HG03039 (cell line): ENCODE data around the gene MAGI3.

Experiments used
- ATAC-seq: cut with Tn5 transposase; IDR thresholded peaks from one replicate; pipeline ENCODE4 v1.9.1; 2021; ENCODE audit warnings: mild to moderate bottlenecking, moderate library complexity; ENCODE audit not compliant: unreplicated experiment

The MAGI3 gene

GRCh38 chr1:113511269-113511668 lies 121.0 kb downstream of the MAGI3 start:
- no peak for ATAC-seq

- ATAC-seq = no peak
These were observed 125.2 kb downstream of the MAGI3 start for GRCh38 chr1:113515498-113515897.

- ATAC-seq = no peak
These were observed 127.0 kb downstream of the MAGI3 start for GRCh38 chr1:113517346-113517745.

- ATAC-seq = no peak
These were observed 127.7 kb downstream of the MAGI3 start for GRCh38 chr1:113517983-113518382.

- ATAC-seq = no peak
These were observed 129.2 kb downstream of the MAGI3 start for GRCh38 chr1:113519556-113519955.

- no peak for ATAC-seq
These were observed 139.7 kb downstream of the MAGI3 start for GRCh38 chr1:113530021-113530420.

- no peak for ATAC-seq
These were observed 141.0 kb downstream of the MAGI3 start for GRCh38 chr1:113531321-113531720.

GRCh38 chr1:113533061-113533460 lies 142.7 kb downstream of the MAGI3 start:
- ATAC-seq = no peak

- ATAC-seq = no peak
These were observed 144.0 kb downstream of the MAGI3 start for GRCh38 chr1:113534130-113534817.

GRCh38 chr1:113534875-113535274 lies 144.6 kb downstream of the MAGI3 start:
- ATAC-seq = no peak

GRCh38 chr1:113536182-113536780 lies 146.0 kb downstream of the MAGI3 start:
- ATAC-seq = no peak

GRCh38 chr1:113538225-113538624 lies 147.9 kb downstream of the MAGI3 start:
- ATAC-seq = no peak

GRCh38 chr1:113540335-113540734 lies 150.0 kb downstream of the MAGI3 start:
- no peak for ATAC-seq

GRCh38 chr1:113541106-113541505 lies 150.8 kb downstream of the MAGI3 start:
- no peak for ATAC-seq

GRCh38 chr1:113542221-113542701 lies 151.9 kb downstream of the MAGI3 start:
- no peak for ATAC-seq

- no peak for ATAC-seq
These were observed 152.8 kb downstream of the MAGI3 start for GRCh38 chr1:113543110-113543509.

GRCh38 chr1:113545210-113545609 lies 154.9 kb downstream of the MAGI3 start:
- ATAC-seq = no peak

- ATAC-seq = no peak
These were observed 155.3 kb downstream of the MAGI3 start for GRCh38 chr1:113545626-113546025.

GRCh38 chr1:113551728-113552127 lies 161.4 kb downstream of the MAGI3 start:
- ATAC-seq = no peak

GRCh38 chr1:113552244-113552643 lies 161.9 kb downstream of the MAGI3 start:
- ATAC-seq = no peak

GRCh38 chr1:113557187-113557586 lies 166.9 kb downstream of the MAGI3 start:
- ATAC-seq = no peak

- no peak for ATAC-seq
These were observed 175.3 kb downstream of the MAGI3 start for GRCh38 chr1:113565621-113566020.

GRCh38 chr1:113567427-113567826 lies 177.1 kb downstream of the MAGI3 start:
- no peak for ATAC-seq
